T-helper 2 cell (primary cell): ENCODE results near the gene PHF12.

ENCODE experiments used
- DNase-seq, 5 experiments: peaks; one replicate each; pipeline versions ENCODE4 v3.0.0 to v3.0.0-alpha.2; 2012 to 2022

The PHF12 gene

DNA sequence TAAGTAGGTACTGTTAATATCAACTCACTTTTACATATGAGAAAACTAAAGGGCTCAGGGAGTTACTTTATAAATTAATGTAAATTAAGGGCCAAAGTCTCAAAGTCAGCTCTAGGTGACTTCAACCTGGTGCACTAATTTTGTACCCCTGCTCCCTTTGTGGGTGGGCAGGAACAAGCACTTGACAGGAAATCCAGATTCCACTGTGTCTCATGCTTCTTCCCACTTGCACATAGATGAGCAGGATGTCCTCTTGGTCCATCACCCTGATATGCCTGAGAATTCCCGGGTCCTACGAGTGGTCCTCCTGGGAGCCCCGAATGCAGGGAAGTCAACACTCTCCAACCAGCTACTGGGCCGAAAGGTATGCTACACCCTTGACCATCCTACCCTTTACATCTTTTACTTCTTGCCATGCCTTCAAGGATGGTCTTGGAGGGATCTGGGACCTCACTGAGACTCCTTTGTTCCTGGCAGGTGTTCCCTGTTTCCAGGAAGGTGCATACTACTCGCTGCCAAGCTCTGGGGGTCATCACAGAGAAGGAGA is 95.2 kb downstream of the PHF12 start:
- DNase-seq: no peak

- DNase-seq: no peak
Observed at GRCh38 chr17:28855336-28855679, 96.0 kb downstream of the PHF12 start.
